Lung (tissue), 16 donors: Measurements from ENCODE around the gene HOXB7. TPM values are rescaled to one million over a fixed set of nuclear protein-coding genes. Genes with fewer than 3 reads are reported as not detected.
A peak's percentile ranks its signal among the peaks of the same experiment; 100 is the strongest.

ENCODE experiments used
- ATAC-seq: fragments of 200-7000 bp; cut with Tn5 transposase; one replicate; pipeline ENCODE4 v1.9.1; 2020; ENCODE audit warnings: moderate number of reproducible peaks; ENCODE audit not compliant: insufficient read depth, low FRiP score
- DNase-seq, 3 donors: peaks; one replicate each; pipeline ENCODE4 v3.0.0-alpha.2; 2013 to 2017
- H3K27ac ChIP-seq, 2 donors: one replicate each; pipeline ENCODE4 v1.5.1; 2013; ENCODE audit warnings: mild to moderate bottlenecking in 2 of 2, moderate library complexity in 2 of 2, control low read depth in 1 of 2, inconsistent platforms in 1 of 2, low read depth in 1 of 2, low read length in 1 of 2
- H3K27me3 ChIP-seq, 3 donors: one replicate each; pipeline ENCODE4 v1.5.1; 2013; ENCODE audit warnings: low read length in 2 of 3; ENCODE audit not compliant: control insufficient read depth in 3 of 3, insufficient read depth in 3 of 3
- H3K36me3 ChIP-seq, 4 donors: one replicate each; pipeline ENCODE4 v1.5.1; 2013; ENCODE audit warnings: low read length in 4 of 4, mild to moderate bottlenecking in 1 of 4, moderate library complexity in 1 of 4; ENCODE audit not compliant: control insufficient read depth in 4 of 4, insufficient read depth in 4 of 4
- H3K4me1 ChIP-seq, 5 donors: one replicate each; pipeline ENCODE4 v1.5.1; 2013; ENCODE audit warnings: low read length in 5 of 5, mild to moderate bottlenecking in 2 of 5, moderate library complexity in 1 of 5; ENCODE audit not compliant: control insufficient read depth in 5 of 5, insufficient read depth in 5 of 5
- H3K4me3 ChIP-seq: one replicate; pipeline ENCODE4 v1.5.1; 2013; ENCODE audit warnings: mild to moderate bottlenecking, control low read depth, moderate library complexity
- H3K9ac ChIP-seq, 2 donors: one replicate each; pipeline ENCODE4 v1.5.1; 2013; ENCODE audit warnings: low read length in 2 of 2, control low read depth in 1 of 2; ENCODE audit not compliant: insufficient read depth in 1 of 2
- H3K9me3 ChIP-seq, 4 donors: one replicate each; pipeline ENCODE4 v1.5.1; 2013; ENCODE audit warnings: low read length in 3 of 4, mild to moderate bottlenecking in 1 of 4, moderate library complexity in 1 of 4; ENCODE audit not compliant: control insufficient read depth in 4 of 4, insufficient read depth in 3 of 4
- WGBS, 2 donors: extraction: QIAGEN DNeasy Blood & Tissue Kit; methylation state at CpG; one replicate each; pipeline ENCODE4 v1.1.7; 2013; 5-methylcytosine and 5-hydroxymethylcytosine counted together
- long read RNA-seq, 5 donors: transcript quantifications; one replicate each; lab custom pipeline, GENCODE V29; 2026
- polyA plus RNA-seq, 2 donors: library from polyadenylated mRNA; stranded (reverse); fragments of 200-250 nt; gene quantifications; one replicate each; pipeline ENCODE4 v1.2.1, GENCODE V29; 2013
- total RNA-seq, 2 donors: library from RNA; depleted of rRNA in 1 of 2; stranded (reverse); fragments of >200 nt in 1 of 2; gene quantifications; one replicate each; pipeline ENCODE4 v1.2.1, GENCODE V29; 2014 to 2021
- TF ChIP-seq, protein P1 (sequence below): IDR thresholded peaks from 2 replicates; pipeline ENCODE4 v1.5.1; 2012; ENCODE audit warnings: mild to moderate bottlenecking; ENCODE audit errors: control extremely low read depth, extremely low read depth
- donor health status: control.
- donor health status: control.
- donor health status: Bipolar disorder and iron deficiency.
- donor health status: healthy.
- donor health status: DM: yes; HTN: yes; CAD: no.

HOXB7 gene
- total RNA-seq (1 to 10 TPM in 1 of 2 donors, under 1 TPM in 1; 0.43 to 3.3 TPM), polyA plus RNA-seq (1 to 10 TPM; 1.2 to 3.3 TPM)
- long read RNA-seq, donor 1, transcript HOXB7-201 (2 exons, 1,371 nt): major isoform, 5 of 5 reads
- long read RNA-seq, donor 1, partial matches to known transcripts: 0 of 5 reads
- long read RNA-seq, donor 1, other reads (novel, unspliced or antisense): 0 of 5 reads
- long read RNA-seq, donor 2, partial matches to known transcripts: 0 of 2 reads
- long read RNA-seq, donor 2, other reads (novel, unspliced or antisense): 0 of 2 reads
- long read RNA-seq, donor 3, partial matches to known transcripts: 0 of 4 reads
- long read RNA-seq, donor 3, other reads (novel, unspliced or antisense): 0 of 4 reads
- long read RNA-seq, donor 4, transcript HOXB7-201 (2 exons, 1,371 nt): major isoform, 6 of 6 reads
- long read RNA-seq, donor 4, partial matches to known transcripts: 0 of 6 reads
- long read RNA-seq, donor 4, other reads (novel, unspliced or antisense): 0 of 6 reads
- long read RNA-seq, donor 5, transcript HOXB7-201 (2 exons, 1,371 nt): major isoform, 9 of 9 reads
- long read RNA-seq, donor 5, partial matches to known transcripts: 0 of 9 reads
- long read RNA-seq, donor 5, other reads (novel, unspliced or antisense): 0 of 9 reads

DNA sequence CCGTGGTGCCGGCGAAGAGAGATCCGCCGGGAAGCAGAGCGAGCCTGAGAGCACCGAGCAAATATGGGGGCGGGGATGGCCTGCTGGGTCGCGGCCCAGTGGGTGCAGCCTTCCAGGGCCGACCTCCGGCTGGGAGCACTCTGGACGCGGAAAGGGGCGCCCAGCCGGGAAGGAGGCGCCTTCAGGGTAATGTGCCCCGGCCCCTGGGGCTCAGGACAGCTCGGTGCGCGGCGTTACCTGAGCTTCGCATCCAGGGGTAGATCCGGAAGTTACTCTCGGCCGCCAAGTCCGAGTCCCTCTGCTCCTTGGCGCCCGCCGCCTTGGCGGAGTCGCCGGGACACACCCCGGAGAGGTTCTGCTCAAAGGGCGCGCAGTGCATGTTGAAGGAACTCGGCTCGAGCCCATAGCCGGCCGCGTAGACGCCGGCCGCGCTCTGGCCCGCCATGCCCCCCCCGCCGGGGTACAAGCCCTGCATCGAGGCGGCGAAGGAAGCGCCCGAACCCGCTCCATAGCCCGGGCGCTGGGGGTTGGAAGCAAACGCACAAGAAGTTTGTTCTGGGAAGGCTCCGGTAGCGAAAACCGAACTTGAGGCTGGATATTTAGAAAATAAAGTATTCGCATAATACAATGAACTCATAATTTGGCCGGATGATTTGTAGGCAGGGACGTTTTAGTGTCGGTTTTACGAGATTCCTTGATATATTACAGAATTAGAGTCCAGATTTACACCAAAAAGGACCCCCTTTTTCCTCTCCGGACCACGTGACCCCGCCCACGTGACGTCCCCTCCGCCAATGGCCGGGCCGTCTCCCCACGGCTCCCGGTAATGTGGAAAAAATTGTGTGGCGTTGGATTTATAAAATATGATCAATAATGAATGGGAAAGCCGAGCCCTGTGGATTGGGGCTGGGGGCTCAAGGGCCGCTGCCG, at the start of gene HOXB7:
Gene HOXB7 (minus strand): TSS at position 736 of the 930 bp plus-strand sequence. CDS start 99 bp downstream, at position 637.
- WGBS, 2 donors: 1 to 2% methylated on average over 72 to 79 of the region's 79 CpGs
- Histone ChIP-seq H3K36me3 (peaks cover 0 to 8% (median 0%) of the 10 kb centered on the region in 4 donors), H3K9ac (peak within 1 kb of the TSS in 1 of 2 donors; percentile 88), H3K9me3 (peaks cover 0 to 2% (median 0%) of the 10 kb centered on the region in 4 donors), H3K27me3 (peaks cover 2 to 76% (median 44%) of the 10 kb centered on the region in 3 donors), H3K27ac (peak within 1 kb of the TSS in 1 of 2 donors; percentile 54), H3K4me1 (peaks cover 0 to 21% (median 4%) of the 10 kb centered on the region in 5 donors), H3K4me3 (peak within 1 kb of the TSS; percentile 43)
- TF ChIP-seq, protein P1, sequence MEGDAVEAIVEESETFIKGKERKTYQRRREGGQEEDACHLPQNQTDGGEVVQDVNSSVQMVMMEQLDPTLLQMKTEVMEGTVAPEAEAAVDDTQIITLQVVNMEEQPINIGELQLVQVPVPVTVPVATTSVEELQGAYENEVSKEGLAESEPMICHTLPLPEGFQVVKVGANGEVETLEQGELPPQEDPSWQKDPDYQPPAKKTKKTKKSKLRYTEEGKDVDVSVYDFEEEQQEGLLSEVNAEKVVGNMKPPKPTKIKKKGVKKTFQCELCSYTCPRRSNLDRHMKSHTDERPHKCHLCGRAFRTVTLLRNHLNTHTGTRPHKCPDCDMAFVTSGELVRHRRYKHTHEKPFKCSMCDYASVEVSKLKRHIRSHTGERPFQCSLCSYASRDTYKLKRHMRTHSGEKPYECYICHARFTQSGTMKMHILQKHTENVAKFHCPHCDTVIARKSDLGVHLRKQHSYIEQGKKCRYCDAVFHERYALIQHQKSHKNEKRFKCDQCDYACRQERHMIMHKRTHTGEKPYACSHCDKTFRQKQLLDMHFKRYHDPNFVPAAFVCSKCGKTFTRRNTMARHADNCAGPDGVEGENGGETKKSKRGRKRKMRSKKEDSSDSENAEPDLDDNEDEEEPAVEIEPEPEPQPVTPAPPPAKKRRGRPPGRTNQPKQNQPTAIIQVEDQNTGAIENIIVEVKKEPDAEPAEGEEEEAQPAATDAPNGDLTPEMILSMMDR: no peak
- DNase-seq (peak; percentile 79 to 87 (median 82)), ATAC-seq (peak; percentile 42)

DNA sequence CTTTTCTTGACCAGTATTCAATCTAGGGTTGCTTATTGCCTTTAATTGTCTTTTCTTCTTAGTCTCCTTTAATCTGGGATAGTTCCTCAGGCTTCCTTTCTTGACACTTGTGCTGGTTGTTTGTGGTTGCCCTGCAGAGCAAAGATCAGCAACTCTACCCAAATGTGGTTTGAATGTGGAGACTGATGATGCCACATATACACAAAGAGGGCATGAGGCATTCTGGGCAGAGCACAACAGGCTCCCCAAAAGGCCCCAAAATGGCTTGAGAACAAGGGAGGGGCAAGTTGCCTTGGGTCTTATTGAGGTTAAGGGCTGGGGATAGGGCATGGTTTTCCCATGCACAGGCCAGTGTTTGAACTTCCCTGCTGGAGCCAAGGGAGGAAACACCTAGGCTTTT, 45.1 kb upstream of the HOXB7 start:
- TF ChIP-seq, protein P1: no peak
- Histone ChIP-seq H3K9me3 (no peaks in the 10 kb centered on the region), H3K27me3 (peaks cover 0 to 28% (median 10%) of the 10 kb centered on the region in 3 donors), H3K9ac (no peak overlapping the region), H3K27ac (no peak overlapping the region), H3K4me3 (no peak overlapping the region), H3K4me1 (no peaks in the 10 kb centered on the region), H3K36me3 (no peaks in the 10 kb centered on the region)
- DNase-seq (no peak), ATAC-seq (no peak)

DNA sequence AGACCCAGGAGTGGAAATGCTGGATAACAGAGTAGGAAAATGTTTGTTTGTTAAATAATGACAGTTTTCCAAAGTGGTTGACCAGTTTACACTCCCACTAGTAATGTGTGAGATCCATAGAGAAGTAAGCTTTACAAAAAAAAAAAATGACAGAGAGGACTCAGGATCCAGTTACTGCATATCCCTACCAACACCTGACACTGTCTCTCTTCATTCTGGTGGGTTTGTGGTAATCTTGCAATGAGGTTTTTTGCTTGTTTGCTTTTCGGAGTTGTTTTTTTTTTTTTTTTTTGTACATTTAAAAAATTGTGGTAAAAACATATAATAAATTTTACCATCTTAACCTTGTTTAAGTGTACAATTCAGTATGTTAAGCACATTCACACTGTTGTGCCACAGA, 38.9 kb upstream of the HOXB7 start:
- H3K27me3 ChIP-seq: peaks cover 0 to 59% (median 51%) of the 10 kb centered on the region in 3 donors
- ATAC-seq (no peak), DNase-seq (no peak)
- H3K27ac ChIP-seq: no peak overlapping the region
- no peaks in the 10 kb centered on the region for H3K36me3 ChIP-seq
- 76 to 94% methylated on average over 1 of the region's 1 CpG for WGBS, 2 donors
- TF ChIP-seq, protein P1: no peak
- H3K4me3 ChIP-seq: no peak overlapping the region
- H3K4me1 ChIP-seq: no peaks in the 10 kb centered on the region
- H3K9me3 ChIP-seq: no peaks in the 10 kb centered on the region
- no peak overlapping the region for H3K9ac ChIP-seq
